ENCODE data around the gene COL6A1. TPM values are rescaled to one million over a fixed set of nuclear protein-coding genes. Genes with fewer than 3 reads are reported as not detected.

COL6A1 gene
- total RNA-seq, 1 donor, result 5.7 TPM

DNA sequence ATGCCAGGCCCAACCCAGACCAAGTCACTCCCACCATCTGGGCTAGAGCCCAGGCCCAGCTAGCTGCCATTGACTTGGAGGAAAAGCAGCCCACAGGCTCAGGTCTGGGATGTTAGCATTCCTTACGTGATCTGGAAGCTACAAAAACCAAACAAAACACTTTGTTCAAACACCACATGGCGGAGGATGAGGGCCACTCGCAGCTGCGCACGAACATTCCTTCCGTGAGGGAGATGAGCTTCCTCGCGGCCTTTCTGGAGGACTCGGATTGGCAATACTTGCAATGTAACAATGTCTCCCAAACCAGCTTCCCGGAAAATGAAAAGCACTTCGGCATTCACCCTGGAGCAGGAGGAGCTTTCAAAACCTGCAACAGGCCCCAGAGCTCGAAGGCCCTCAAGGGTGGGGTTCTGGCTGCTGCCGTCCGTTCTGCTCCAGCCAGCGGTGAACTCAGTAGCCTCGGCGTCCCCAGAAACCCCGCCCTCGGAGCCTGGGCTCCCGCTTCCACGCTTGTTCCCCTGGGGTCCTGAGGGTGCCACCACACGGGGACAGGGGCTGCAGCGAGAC is 40.5 kb downstream of the COL6A1 start:
- no peak for DNase-seq (ENCODE audit: low read depth in 2 of 3, low spot score in 2 of 3)

DNA sequence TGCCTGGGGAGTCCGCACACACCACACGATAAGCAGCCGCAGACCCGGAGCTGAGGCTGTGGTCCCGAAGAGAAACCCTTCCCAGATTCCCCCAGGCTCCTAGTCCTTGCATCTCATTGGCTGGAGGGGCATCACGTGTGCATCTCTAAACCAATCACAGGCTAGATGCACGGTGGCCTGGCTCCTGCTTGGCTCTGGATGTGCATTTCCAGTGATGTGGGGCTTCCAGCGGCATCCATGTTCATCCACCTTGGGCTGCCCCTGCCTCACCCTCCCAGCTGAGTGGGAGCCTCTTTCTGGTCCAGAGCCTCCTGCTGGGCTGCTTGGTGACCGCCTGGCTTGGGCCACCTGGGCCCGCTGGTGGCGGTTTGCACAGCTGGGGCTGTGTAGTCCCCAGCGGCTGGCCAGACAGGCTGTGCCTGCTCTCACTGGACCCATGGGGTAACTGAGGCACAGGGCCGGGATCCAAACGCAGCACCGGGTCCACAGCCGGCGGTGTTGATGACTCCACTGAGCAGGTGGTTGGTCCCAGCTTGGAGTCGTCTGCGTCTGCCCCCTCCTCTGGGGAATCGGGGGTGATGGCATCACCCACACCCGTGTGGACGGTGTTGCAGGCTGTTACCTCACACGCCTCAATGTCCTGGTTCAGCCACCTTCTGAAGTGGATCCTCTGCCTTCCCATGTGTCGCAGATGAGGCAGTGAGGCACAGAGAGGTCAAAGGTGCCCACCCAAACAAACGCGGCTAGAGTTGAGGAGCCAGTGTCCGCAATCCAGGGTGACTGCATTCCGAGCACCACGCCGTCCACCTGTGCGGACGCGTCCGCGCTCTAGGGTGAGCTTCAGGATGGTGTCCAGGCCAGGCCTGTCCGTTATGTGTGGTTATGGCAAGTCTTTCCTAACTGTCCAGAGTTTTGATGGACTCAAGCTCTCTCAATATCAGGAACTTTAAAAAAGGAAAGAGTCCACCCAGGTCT is 41.3 kb downstream of the COL6A1 start:
- no peak for DNase-seq (ENCODE audit: low read depth in 2 of 3, low spot score in 2 of 3)

DNA sequence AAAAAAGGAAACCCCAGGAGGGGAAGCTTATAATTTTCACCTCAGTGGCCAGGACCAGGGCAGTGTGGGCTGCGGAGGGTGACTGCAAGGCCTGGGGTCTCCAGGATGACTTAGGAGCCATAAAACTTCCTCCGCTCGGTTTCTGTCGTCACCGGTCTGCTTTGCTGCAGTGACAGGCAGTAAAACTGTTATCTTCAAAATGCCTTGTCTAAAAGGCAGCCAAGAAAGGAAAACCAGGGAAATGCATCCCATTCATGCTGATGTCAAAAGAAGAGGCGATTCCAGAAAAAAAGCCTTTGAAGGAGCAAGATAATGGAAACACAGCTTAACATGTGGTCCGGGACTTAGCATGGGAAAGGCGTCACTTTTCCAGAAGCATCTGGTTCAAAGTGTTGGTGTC is 42.0 kb downstream of the COL6A1 start:
- no peak for DNase-seq (ENCODE audit: low read depth in 2 of 3, low spot score in 2 of 3)

DNA sequence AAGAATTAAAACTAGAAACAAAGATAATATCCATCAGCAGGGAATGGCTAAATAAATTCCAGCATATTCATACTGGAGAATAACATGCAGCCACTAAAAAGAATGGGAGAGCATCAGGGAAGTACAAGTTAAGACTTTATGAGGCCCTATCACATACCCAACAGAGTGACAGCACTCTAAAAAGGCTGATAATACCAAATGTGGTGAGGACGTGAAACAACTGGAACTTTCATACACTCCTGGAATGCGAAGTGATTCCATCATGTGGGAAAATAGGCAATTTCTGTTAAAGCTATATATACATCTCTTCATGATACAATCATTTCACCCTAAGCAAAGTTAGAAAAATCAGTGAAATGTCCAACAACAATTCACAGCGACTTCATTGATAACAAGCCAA is 42.6 kb downstream of the COL6A1 start:
- DNase-seq (ENCODE audit: low read depth in 2 of 3, low spot score in 2 of 3), result no peak

DNA sequence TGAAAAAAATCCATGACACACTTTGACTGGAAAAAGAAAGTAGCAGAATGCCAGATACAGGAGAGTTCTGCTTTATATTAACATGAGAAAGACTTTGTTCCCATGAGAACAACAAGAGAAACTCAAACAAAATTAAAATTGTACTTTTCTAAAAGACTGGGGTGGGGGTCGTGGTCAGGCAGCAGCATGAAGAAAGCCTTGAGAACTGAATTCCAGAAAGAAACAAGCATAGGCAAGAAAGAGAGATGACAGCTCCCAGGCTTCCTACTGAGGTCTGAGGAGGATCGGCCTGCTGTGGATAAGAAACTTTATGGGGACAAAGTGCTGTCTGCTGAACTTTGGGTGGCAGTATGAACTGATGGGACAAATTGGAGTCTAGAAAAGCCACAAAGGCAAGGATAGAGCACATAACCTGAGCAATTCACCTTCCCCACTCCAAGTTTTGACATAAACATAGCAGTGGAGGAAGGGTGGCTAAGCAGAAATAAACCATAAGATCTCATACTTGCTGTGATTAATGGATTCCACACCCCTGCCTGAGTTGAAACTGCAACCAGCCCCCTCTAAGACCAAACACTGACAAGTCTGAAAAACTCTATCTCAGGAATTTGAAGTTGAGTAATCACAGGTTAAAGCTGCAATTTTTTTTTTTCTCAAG is 43.7 kb downstream of the COL6A1 start:
- DNase-seq (ENCODE audit: low read depth in 2 of 3, low spot score in 2 of 3), result no peak

DNA sequence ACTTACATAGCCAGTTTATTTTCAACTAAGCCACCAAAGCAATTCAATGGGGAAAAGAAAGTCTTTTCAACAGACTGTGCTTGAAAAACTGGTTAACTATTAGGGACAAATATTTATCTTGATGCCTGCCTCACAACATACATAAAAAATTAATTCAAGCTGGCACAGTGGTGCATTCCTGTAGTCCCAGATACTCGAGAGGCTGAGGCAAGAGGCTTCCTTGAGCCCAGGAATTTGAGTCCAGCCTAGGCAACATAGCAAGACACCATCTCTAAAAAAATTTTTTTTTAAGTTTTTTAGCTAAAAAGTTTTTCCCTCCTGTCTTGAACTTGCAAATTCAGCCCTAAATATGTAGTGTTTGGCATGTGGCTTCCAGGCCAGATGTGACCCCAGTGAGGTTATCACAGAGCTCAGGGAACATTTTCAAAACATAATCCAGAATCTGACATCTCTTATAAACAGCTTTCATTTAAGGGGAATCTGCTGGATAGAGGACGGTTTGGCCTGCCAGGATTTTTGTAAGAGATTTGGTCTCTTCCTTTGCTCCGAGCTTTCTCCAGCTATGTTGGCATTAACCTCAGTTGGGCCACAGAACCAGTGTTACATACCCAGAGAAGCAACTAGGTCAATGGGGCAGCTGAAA is 46.4 kb downstream of the COL6A1 start:
- DNase-seq (ENCODE audit: low read depth in 2 of 3, low spot score in 2 of 3), result no peak

DNA sequence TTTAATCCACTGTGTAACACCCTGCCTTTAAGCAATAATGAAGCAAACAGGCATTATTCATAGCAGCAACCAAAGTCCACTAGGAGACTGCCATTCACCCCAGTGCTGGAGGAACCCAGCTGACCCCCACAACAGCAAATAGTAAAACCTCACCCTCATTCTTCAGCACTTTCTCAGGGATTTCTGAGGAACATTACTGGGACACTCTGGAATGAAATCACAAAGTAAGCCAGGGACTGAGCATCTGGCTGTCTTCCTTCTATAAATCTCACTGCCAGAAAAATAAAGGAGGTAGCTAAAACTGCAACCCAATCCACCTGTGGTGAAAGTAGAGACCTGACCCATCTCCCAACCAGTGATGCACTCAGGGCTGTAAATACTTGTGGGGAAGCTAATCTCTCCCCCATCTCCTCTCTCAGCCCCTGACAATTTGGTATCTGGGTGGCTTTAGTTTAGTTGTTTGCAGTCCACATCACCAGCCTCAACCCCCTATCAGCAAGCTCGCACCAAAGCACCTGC is 47.1 kb downstream of the COL6A1 start:
- no peak for DNase-seq (ENCODE audit: low read depth in 2 of 3, low spot score in 2 of 3)

DNA sequence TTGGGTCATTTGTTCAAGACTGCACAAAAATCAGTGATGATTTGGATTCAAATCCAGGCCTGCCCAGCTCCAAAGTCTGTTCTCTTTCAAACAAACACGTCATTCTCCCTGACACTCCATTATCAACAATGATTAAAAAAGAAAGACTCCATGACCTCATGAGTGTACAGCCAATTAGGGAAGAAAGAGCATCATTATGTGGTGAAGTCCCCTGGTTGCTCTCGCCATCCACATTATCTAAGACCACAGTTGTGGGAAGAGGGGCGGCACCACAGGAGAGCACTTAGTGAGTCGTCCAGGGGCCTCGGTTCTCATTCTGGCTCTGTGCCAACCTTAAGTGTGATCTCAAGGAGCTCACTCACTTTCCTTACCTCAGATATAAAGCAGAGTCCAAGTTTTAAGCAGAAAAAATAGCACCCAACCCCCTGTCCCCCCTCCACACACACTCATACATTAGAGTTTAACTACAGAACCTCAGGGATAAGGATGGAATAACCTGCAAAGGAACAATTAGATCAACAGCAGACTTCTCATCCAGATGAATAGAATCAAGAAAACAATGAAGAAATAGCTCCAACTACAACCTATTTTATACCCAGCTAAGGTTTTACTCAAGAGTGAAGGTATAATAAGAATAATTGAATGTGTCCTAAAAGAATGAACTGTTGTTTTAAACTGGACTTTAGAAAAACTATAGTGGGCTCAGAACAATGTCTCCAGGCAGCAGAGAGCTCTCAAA is 47.8 kb downstream of the COL6A1 start:
- DNase-seq (ENCODE audit: low read depth in 2 of 3, low spot score in 2 of 3), result no peak

DNA sequence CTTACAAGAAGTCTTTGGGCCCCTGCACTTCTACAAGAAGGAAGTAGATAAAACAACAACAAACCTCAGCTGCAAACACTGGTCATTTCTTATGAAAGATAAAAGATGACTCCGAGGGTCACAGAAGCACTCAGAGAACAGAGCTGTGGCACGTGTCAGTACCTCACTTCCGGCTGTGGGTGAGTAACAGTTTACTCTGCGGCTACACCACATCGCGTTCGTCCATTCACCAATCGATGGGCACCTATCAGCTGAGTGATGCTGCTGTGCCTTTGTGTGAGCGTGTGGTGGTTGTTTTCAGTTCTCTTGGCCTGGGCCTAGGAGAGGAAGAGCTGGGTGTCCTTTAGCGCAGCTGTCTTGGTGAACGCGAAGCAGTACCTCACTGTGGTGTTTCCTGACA is 49.9 kb downstream of the COL6A1 start:
- DNase-seq (ENCODE audit: low read depth in 2 of 3, low spot score in 2 of 3), result peak in 2 of 3 donors; percentile 24 to 64

DNA sequence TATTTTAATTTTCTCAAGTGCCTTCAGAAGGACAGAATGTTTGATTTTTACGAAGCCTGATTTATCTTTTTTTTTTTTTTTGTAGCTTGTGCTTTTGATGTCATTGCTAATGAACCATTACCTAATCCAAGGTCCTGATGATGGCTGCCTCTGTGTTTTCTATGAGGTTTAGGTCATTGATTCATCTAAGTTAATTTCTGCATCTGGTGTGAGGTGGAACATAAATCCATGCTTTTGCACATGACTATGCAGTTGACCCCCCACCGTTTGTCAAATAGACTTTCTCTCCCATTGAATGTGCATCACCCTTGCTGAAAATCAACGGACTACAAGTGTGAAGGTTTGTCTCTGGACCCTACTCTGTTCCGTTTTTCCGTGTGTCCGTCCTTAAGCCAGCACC is 50.5 kb downstream of the COL6A1 start:
- DNase-seq (ENCODE audit: low read depth in 2 of 3, low spot score in 2 of 3), result no peak

DNA sequence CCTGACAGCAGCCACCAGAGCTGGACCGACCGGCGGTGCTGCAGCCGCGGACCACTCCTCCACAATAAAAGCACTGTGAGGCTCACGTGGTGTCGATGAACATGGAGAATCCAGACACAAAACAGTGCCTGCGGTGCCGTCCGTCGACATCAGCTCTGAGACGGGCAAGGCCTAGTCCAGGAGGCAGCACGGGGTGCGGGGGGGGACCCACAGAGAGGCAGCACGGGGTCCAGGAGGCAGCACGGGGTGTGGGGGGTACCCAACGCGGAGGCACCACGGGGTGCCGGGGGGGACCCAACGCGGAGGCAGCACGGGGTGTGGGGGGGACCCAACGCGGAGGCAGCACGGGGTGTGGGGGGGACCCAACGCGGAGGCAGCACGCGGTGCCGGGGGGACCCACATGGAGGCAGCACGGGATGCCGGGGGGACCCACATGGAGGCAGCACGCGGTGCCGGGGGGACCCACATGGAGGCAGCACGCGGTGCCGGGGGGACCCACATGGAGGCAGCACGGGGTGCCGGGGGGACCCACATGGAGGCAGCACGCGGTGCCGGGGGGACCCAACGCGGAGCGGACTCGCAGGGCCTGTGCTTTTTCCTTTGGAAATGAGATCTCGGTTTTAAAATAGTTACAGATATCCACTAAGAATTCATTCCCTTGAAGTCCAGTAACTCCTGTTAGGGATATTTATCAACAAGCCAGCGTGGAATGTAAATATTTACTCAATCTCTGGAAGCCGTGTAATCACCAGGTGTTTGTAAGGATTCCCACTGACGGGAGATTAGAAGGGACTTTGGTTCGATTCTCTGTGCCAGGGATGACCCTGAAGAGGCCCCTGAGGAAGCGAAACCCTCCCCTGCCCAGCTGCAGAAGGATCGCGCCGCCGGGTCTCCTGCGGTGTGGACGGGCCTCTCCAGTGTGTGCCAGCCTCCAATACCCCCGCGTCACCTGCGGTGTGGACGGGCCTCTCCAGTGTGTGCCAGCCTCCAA is 52.1 kb downstream of the COL6A1 start:
- DNase-seq (ENCODE audit: low read depth in 2 of 3, low spot score in 2 of 3), result no peak

DNA sequence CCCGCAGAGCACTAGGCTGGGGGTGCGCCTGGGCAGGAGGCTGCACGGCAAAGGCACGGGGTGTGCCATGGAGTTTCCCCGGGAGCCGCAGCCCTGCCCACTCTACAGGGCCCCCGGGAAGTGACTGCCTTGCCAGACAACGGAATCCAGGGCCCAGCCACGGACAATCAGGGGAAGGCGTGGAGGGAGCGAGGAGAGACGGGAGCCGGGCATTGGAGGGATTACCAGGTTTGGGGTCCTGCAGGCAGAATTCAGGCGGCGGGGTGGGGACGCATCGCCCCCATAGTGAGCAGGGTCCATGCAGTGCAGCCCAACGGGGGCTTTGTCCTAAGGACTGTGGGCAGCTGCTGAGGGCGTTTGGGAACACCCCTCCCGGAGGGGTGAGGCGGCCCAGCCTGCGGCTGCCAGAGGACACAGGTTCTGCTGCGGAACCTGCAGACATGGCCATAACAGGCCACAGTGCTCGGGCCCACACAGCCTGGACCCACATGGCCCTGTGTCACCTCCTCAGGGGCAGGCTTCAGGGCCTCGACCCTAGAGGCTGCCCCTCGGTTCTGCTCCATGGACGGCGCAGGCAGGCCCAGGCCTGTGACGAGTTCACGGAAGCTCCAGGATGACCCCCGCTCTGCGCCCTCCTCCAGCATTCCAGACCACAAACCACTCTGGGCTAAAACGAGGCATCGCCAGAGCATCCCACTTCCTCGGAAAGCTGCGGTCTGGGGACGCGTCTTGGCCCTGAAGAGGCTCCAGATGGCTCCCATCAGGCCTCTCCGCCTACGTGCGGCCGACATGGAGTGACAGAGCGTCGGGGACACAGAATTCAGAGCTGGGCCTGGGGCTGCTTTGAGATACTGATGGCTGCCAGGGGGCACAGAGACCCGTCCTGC is 54.5 kb downstream of the COL6A1 start:
- DNase-seq (ENCODE audit: low read depth in 2 of 3, low spot score in 2 of 3), result no peak

DNA sequence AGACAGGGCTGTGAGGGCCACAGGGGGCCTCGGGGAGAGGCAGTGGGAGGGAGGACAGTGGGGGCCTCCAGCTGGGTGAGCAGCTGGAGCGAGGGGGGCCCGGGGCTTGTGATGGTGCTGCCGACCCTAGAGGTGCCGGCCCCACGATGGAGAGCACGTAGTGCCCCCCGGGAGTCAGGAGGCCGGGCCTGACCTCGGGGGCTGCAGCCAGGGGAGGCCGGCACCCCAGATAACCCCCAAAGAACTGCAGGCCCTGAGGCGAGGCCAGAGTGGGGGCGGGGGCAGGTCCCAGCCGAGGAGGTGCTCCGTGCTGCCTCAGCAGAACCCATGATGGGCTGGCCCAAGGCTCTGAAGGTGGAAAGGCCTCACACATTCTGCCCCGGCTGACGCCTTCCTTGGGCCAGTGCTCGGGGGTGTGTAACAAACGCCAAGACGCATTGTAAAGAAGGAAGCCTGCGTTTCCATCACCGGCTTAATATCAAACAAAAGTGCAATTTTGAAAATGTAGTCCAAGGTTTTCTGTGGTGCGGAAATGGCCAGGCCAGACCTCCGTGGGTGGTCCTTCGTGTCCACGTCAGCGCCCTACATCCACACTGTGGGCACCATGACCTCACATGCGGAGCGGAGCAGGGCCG is 55.2 kb downstream of the COL6A1 start:
- no peak for DNase-seq (ENCODE audit: low read depth in 2 of 3, low spot score in 2 of 3)

DNA sequence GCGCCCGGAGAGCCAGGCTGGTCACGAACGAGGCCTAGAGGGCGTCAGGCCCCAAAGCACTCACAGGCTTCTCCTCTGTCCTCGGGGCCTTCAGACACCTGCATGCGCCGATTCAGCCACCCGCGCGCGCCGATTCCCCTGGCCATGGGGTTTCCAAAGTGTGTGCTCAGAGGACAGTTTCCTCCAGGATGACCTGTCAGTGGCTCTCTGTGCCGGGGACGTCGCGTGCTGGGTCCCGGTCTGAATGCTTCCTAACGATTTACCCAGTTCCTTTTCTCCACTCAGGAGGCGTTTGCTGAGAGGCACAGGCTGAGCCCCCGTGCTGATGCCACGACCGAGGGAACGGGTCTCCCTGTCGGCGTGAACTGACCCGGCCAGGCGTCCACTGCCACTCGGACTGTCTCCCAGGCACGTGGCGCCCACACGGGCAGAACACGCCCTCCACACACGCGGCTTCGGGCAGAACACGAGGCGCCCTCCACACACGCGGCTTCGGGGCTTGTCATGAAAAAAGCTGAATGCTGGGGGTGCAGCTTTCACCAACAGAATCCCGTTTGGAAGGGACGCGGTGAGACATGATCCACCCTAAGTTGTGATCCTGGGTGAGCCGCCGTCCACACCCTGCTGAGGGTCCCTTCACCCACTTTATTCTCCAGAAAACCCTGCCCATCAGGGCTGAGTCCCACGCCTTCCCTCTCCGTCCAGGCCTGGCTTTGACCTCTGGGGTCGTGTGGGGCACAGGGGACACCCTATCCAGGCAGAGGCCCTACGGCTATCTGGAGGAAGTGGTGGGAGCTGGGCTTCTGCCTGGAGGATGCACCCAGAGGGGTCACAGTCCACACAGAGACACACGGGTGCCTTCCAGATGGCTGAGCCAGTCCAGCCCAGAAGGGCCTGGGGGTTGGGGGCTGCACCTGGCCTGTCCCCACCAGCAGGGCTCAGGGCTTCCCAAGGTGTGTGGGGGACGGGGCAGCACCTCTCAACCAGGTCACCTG is 56.1 kb downstream of the COL6A1 start:
- DNase-seq (ENCODE audit: low read depth in 2 of 3, low spot score in 2 of 3), result no peak

DNA sequence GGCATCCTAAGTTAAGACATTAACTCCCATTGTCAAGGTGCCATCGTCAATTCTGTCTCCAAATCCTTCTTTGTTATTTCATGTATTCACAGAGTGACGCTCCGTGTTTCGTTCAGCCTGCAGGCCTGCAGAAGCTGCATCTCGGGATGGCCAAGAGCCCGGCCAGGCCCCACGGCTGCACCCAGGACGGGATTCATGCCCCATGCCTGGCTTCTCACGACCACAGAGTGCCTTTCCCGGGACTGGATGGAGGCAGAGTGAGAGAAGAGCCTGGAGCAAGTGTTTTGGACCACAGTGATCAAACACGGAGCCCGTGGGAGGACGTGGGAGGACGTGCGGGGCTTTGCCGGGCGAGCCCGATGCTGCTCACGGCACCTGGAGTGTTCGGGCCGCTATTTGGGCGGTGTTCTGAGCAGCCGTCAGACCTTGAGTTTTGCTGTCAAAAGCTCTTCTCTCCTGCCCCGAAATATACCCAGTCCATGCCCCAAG is 56.8 kb downstream of the COL6A1 start:
- DNase-seq (ENCODE audit: low read depth in 2 of 3, low spot score in 2 of 3), result no peak

DNA sequence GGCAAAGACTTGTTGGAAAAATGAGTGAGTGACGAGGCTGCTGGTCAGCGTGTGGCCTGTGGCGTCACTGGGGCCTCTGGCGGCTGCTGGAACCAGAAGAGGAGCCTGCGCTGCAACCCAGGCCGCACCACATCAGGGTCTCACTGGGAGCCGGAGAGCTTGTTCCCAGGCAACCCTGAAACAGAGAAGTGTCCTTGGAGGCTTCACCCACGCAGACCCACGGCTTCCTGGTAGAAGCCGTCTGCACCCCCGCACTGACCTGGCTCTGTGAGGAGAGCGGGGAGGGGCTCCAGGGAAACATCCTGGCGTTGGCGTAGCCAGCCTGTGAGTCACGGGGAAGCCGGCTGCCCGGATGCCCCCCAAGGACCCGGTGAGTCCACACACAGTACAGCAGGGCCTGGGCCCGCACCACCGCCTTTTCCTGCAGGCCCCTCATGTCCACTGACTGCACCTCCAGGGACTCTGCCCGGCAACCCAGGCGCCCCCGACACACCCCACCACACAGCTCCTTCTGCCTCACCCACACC is 57.4 kb downstream of the COL6A1 start:
- no peak for DNase-seq (ENCODE audit: low read depth in 2 of 3, low spot score in 2 of 3)
